BJ (cell line): ENCODE results near the gene ECHS1. TPM values are rescaled to one million over a fixed set of nuclear protein-coding genes. Genes with fewer than 3 reads are reported as not detected.
A peak's percentile ranks its signal among the peaks of the same experiment; 100 is the strongest.

Experiments used
- CTCF ChIA-PET: fragments of 350-600 bp; formaldehyde crosslinking; extraction: SDS; loops from one replicate; lab custom pipeline; 2021; ENCODE audit warnings: antibody characterized with exemption, inconsistent platforms; lab: Yijun Ruan, JAX
- POLR2A ChIA-PET: fragments of 300-600 bp; sonication (Branson Sonifier 250); formaldehyde crosslinking; extraction: SDS; loops from one replicate; lab custom pipeline; 2021; ENCODE audit warnings: antibody characterized with exemption; lab: Charles Lee
- DNase-seq: peaks from one replicate; pipeline ENCODE4 v3.0.0-alpha.2; 2011; ENCODE audit warnings: low read depth
- H3K27me3 ChIP-seq: 2 replicates; pipeline ENCODE4 v1.6.0; 2011; ENCODE audit warnings: low read length; ENCODE audit not compliant: control insufficient read depth, insufficient read depth
- H3K36me3 ChIP-seq: 2 replicates; pipeline ENCODE4 v1.5.1; 2011; ENCODE audit warnings: low read length; ENCODE audit not compliant: control insufficient read depth, insufficient read depth
- H3K4me3 ChIP-seq: 2 replicates; pipeline ENCODE4 v1.5.1; 2011; ENCODE audit warnings: low read depth, mild to moderate bottlenecking, control low read depth, low read length
- polyA plus RNA-seq: library from polyadenylated mRNA; depleted of rRNA; stranded (reverse); fragments of >200 nt; gene quantifications from 2 replicates; pipeline ENCODE4 v1.2.3, GENCODE V29; 2011
- TF ChIP-seq, protein P1 (sequence below): IDR thresholded peaks from 2 replicates; pipeline ENCODE4 v1.5.1; 2011; ENCODE audit warnings: low read depth, mild to moderate bottlenecking, control low read depth, inconsistent platforms, low read length, moderate library complexity; ENCODE audit not compliant: insufficient read depth

The ECHS1 gene
- polyA plus RNA-seq, 1 experiment: 63.9 TPM

DNA sequence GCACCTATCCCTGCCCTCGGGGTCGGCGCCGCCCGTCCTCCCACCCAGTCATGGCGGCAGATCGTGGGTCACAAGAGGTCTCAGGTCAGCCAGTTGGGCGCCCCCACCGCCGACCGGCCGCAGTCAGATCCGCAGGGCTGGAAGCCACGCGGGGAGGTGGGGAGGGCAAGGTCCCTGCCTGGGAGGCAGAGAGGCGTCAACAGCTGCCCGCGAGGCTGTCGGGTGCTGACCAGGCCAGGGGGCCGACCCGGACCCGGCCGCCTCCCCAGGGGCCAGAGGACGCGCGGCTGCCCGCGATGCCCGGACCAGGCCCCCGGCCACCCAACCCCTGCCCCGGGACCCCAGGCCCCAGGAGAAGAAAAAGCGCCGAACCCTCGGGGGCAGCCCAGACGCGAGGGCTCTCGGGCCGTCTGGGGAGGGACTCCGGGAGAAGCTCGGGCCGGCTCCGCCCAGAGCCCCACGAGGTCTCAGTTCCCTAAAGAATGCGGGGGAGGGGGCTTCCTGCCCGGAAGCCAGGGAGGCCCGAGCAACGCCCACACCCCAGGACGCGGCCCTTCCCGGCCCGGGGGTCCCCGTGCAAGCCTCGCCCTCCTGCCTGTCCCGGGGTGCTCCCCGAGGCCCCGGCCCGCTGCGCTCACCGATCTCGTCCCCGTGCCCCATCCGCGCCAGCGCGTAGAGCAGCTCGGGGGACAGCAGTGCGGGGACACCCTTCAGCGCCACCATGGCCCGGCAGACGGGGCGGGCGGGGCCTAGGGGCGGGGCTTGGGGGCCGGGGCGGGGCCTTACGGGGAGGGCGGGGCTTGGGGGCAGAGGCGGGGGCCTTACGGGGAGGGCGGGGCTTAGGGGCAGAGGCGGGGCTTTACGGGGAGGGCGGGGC lies 15.6 kb downstream of the ECHS1 start, which contains the start of gene FUOM:
FUOM (minus strand) TSS at position 735 of the 877 bp plus-strand sequence; CDS start at position 723, 12 bp downstream.
- H3K36me3 ChIP-seq: peaks cover 3% of the 10 kb centered on the region
- ChIA-PET POLR2A (no interaction called here), CTCF (interaction anchor here (2.1 kb wide), 1 partner anchor 28 kb away, joined by 7 read pairs; no protein-coding TSS in a partner anchor)
- DNase-seq: no peak
- TF ChIP-seq, protein P1, sequence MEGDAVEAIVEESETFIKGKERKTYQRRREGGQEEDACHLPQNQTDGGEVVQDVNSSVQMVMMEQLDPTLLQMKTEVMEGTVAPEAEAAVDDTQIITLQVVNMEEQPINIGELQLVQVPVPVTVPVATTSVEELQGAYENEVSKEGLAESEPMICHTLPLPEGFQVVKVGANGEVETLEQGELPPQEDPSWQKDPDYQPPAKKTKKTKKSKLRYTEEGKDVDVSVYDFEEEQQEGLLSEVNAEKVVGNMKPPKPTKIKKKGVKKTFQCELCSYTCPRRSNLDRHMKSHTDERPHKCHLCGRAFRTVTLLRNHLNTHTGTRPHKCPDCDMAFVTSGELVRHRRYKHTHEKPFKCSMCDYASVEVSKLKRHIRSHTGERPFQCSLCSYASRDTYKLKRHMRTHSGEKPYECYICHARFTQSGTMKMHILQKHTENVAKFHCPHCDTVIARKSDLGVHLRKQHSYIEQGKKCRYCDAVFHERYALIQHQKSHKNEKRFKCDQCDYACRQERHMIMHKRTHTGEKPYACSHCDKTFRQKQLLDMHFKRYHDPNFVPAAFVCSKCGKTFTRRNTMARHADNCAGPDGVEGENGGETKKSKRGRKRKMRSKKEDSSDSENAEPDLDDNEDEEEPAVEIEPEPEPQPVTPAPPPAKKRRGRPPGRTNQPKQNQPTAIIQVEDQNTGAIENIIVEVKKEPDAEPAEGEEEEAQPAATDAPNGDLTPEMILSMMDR: no peak
- H3K4me3 ChIP-seq: peak within 1 kb of the TSS; percentile 63
- H3K27me3 ChIP-seq: no peaks in the 10 kb centered on the region

DNA sequence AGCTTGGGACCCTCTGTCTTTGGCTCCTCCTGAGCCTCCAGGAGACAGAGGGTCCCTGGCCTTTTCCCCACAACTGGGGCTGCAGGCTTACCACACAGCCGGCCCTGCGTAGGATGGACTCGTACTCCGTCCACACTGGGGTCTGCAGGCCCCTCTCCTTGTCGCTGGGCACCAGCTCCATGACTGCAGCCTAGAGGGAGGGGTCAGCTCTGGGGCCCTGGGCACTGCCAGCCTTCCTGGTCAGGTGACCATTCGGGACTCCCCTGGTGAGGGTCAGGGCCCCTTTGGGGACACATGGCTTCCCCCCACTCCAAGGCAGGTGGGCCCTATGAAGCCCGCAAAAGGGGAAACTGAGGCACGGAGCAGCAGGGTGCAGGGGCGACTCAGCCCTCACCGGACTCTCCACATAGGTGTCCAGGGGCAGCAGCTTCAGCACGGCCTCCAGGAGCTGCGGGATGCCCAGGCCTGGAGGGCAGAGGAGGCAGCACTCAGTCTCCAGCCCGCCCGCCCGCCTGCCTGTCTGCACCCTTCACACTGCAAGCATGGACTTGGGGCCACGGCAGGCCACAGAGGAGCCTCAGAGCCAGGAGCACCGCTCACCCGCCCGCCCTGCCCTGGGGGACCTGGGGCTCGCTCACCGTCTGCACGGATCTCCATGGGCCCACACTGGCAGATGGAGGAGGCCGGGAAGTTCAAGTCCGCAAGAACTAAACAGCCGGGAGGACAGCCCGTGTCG lies 16.4 kb downstream of the ECHS1 start:
- CTCF ChIA-PET: interaction anchor here (2.1 kb wide), 1 partner anchor 27 kb away, joined by 7 read pairs; no protein-coding TSS in a partner anchor
- DNase-seq: no peak
- POLR2A ChIA-PET: no interaction called here

DNA sequence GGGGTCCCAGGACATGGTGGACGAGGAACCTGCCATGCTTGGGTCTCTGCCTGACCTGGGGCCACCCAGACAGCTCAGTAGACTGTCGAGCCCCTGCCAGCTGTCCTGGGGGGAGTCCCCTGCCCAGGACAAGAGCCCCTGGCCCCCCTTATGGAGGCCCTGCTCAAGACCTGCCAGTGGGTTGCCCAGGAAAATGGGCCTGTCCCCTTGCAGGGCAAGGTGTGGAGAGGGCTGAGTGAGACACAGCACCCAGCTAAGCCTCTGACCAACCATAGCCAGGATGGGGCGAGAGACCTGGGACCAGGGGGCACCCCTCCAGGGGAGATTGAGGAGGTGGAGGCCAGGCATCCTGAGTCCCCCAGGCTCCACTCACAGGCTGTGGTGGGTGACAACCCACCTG lies 17.2 kb downstream of the ECHS1 start:
- Histone ChIP-seq H3K27me3 (no peaks in the 10 kb centered on the region), H3K36me3 (peaks cover 3% of the 10 kb centered on the region), H3K4me3 (no peak overlapping the region)
- DNase-seq: no peak
- CTCF ChIA-PET: interaction anchor here (2.1 kb wide), 1 partner anchor 26 kb away, joined by 7 read pairs; no protein-coding TSS in a partner anchor
- TF ChIP-seq, protein P1: no peak
- POLR2A ChIA-PET: no interaction called here

More for the DNA sequence above, 16.4 kb downstream of the ECHS1 start:
- TF ChIP-seq, protein P1: no peak
- Histone ChIP-seq H3K36me3 (peaks cover 3% of the 10 kb centered on the region), H3K27me3 (no peaks in the 10 kb centered on the region), H3K4me3 (peak overlapping the region; percentile 63)

DNA sequence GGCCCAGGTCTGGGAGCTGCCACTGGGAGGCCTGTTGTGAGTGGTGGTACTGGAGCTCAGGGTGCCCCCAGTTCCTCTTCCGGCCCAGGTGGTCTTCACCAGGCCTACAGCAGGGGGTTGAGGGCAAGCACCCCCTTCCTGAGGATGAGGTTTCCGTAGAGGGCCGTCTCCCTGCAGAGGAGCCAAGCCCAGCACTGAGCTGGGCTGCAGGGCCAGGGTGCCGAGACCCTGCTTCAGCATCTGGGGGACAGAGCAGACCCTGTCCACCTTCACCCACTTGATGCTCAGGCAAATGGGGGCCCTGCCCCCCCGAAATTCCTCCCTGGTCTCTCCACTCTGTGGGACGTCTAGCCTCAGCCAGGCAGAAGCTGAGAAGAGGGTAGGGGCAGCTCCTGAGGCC lies 17.9 kb downstream of the ECHS1 start:
- peaks cover 3% of the 10 kb centered on the region for H3K36me3 ChIP-seq
- no peak for DNase-seq
- TF ChIP-seq, protein P1: no peak
- CTCF ChIA-PET: no interaction called here
- no peaks in the 10 kb centered on the region for H3K27me3 ChIP-seq
- no peak overlapping the region for H3K4me3 ChIP-seq
- POLR2A ChIA-PET: no interaction called here
